Psoas muscle (tissue), 8 donors: ENCODE data around the gene WDR19. TPM values are rescaled to one million over a fixed set of nuclear protein-coding genes. Genes with fewer than 3 reads are reported as not detected.

Experiments
- ATAC-seq, 4 donors: fragments of 200-7000 bp; cut with Tn5 transposase; one replicate each; pipeline ENCODE4 v1.9.1; 2020; ENCODE audit warnings: moderate library complexity in 3 of 4, mild to moderate bottlenecking in 2 of 4
- DNase-seq, 2 donors: peaks; one replicate each; pipeline ENCODE4 v3.0.0-alpha.2; 2020
- H3K27ac ChIP-seq: fragments of 200-600 bp; one replicate; pipeline ENCODE4 v1.8.0; 2022
- H3K27me3 ChIP-seq, 3 donors: fragments of 200-600 bp in 1 of 3; one replicate each; pipeline versions ENCODE4 v1.6.1 to v1.8.0; 2013 to 2022; ENCODE audit warnings: low read length in 2 of 3, mild to moderate bottlenecking in 2 of 3, moderate library complexity in 1 of 3; ENCODE audit not compliant: insufficient read depth in 3 of 3
- H3K36me3 ChIP-seq, 2 donors: fragments of 200-600 bp in 1 of 2; one replicate each; pipeline versions ENCODE4 v1.6.1 to v1.8.0; 2013 to 2022; ENCODE audit warnings: low read depth in 1 of 2, mild to moderate bottlenecking in 1 of 2, moderate library complexity in 1 of 2; ENCODE audit not compliant: insufficient read depth in 1 of 2
- H3K4me1 ChIP-seq: fragments of 200-600 bp; one replicate; pipeline ENCODE4 v1.8.0; 2022
- H3K4me3 ChIP-seq: fragments of 200-600 bp; one replicate; pipeline ENCODE4 v1.8.0; 2022; ENCODE audit warnings: mild to moderate bottlenecking
- H3K9me3 ChIP-seq: fragments of 200-600 bp; one replicate; pipeline ENCODE4 v1.8.0; 2022
- CTCF ChIP-seq: fragments of 200-600 bp; IDR thresholded peaks from one replicate; pipeline ENCODE4 v1.8.0; 2022; ENCODE audit warnings: antibody characterized with exemption
- WGBS, 3 donors: extraction: QIAGEN DNeasy Blood & Tissue Kit; methylation state at CpG; one replicate each; pipeline versions ENCODE4 v1.1.6 to v1.1.7; 2013; 5-methylcytosine and 5-hydroxymethylcytosine counted together
- intact Hi-C, 2 donors: fragments of 100-400 bp; cut with DNase I; formaldehyde crosslinking; loops; one replicate each; pipeline versions ENCODE4 v1.11.0 to v1.14.2; 2022
- polyA plus RNA-seq, 3 donors: library from polyadenylated mRNA; stranded (reverse); fragments of 200-250 nt; gene quantifications; one replicate each; pipeline ENCODE4 v1.2.3, GENCODE V29; 2013
- total RNA-seq, 4 donors: library from RNA; stranded (reverse); fragmentation: NEBNext Ultra II Directional in 2 of 4; extraction: Animal tissue kit (Norgen Biotek cat#: 25700) in 2 of 4; gene quantifications; one replicate each; pipeline versions ENCODE4 v1.2.1 to v1.2.4, GENCODE V29; 2021 to 2023
- donor health status: healthy with polysubstance abuse.
- donor health status: DM: no; HTN: no; CAD: no; lungs with moderate emphysema.
- donor health status: Bipolar disorder and iron deficiency.
- donor health status: healthy.
- donor health status: DM: yes; HTN: yes; CAD: no.
- donor health status: DM: no; HTN: no; CAD: no.
- donor health status: DM: no; HTN: no; CAD: no.
- donor health status: DM: yes; HTN: yes; CAD: no.

WDR19 gene
- total and polyA plus RNA-seq, 7 donors, result 3.9 to 7.1 (median 5.4) TPM

GRCh38 chr4:39154009-39154408, 28.3 kb upstream of the WDR19 start:
- no peaks in the 10 kb centered on the region for H3K36me3 ChIP-seq
- no peak overlapping the region for H3K27ac ChIP-seq
- no peak for TF ChIP-seq CTCF
- DNase-seq (no peak), ATAC-seq (no peak)
- 95% methylated on average over 4 of the region's 4 CpGs for WGBS, 3 donors
- no peaks in the 10 kb centered on the region for H3K4me1 ChIP-seq
- intact Hi-C loops, result no loop called here
- H3K27me3 ChIP-seq, result no peaks in the 10 kb centered on the region
- H3K4me3 ChIP-seq, result no peak overlapping the region
- H3K9me3 ChIP-seq, result no peaks in the 10 kb centered on the region

GRCh38 chr4:39157520-39157919, 24.8 kb upstream of the WDR19 start:
- Histone ChIP-seq H3K27me3 (no peaks in the 10 kb centered on the region), H3K4me3 (no peak overlapping the region), H3K9me3 (no peaks in the 10 kb centered on the region), H3K4me1 (no peaks in the 10 kb centered on the region), H3K27ac (no peak overlapping the region), H3K36me3 (no peaks in the 10 kb centered on the region)
- WGBS, 3 donors, result 62 to 76% (median 65%) methylated on average over 2 of the region's 2 CpGs
- ATAC-seq, result no peak
- no peak for TF ChIP-seq CTCF
- intact Hi-C loops, result no loop called here
- no peak for DNase-seq

GRCh38 chr4:39166177-39166576, 16.2 kb upstream of the WDR19 start:
- no peak for TF ChIP-seq CTCF
- Histone ChIP-seq H3K27ac (no peak overlapping the region), H3K36me3 (no peaks in the 10 kb centered on the region), H3K27me3 (no peaks in the 10 kb centered on the region), H3K9me3 (no peaks in the 10 kb centered on the region), H3K4me1 (no peaks in the 10 kb centered on the region), H3K4me3 (no peak overlapping the region)
- no peak for ATAC-seq
- intact Hi-C loops, result no loop called here
- no peak for DNase-seq
- 49 to 55% (median 49%) methylated on average over 3 of the region's 3 CpGs for WGBS, 3 donors

GRCh38 chr4:39166669-39167068, 15.7 kb upstream of the WDR19 start:
- TF ChIP-seq CTCF, result no peak
- no peak for ATAC-seq
- Histone ChIP-seq H3K27me3 (no peaks in the 10 kb centered on the region), H3K4me3 (no peak overlapping the region), H3K36me3 (no peaks in the 10 kb centered on the region), H3K4me1 (no peaks in the 10 kb centered on the region), H3K27ac (no peak overlapping the region), H3K9me3 (no peaks in the 10 kb centered on the region)
- DNase-seq, result no peak
- 93 to 94% (median 93%) methylated on average over 7 of the region's 7 CpGs for WGBS, 3 donors
- intact Hi-C loops, result no loop called here

GRCh38 chr4:39169426-39169825, 12.9 kb upstream of the WDR19 start:
- Histone ChIP-seq H3K4me1 (no peaks in the 10 kb centered on the region), H3K27ac (no peak overlapping the region), H3K36me3 (no peaks in the 10 kb centered on the region), H3K4me3 (no peak overlapping the region), H3K27me3 (no peaks in the 10 kb centered on the region), H3K9me3 (no peaks in the 10 kb centered on the region)
- WGBS, 3 donors, result 15 to 41% (median 20%) methylated on average over 3 of the region's 3 CpGs
- no peak for DNase-seq
- no peak for ATAC-seq
- intact Hi-C loops, result no loop called here
- no peak for TF ChIP-seq CTCF
